Measurements from ENCODE around the gene MAP3K9. TPM values are rescaled to one million over a fixed set of nuclear protein-coding genes. Genes with fewer than 3 reads are reported as not detected.

Gene MAP3K9
- total RNA-seq, 1 donor from 2014 or later: 31.8 TPM

DNA sequence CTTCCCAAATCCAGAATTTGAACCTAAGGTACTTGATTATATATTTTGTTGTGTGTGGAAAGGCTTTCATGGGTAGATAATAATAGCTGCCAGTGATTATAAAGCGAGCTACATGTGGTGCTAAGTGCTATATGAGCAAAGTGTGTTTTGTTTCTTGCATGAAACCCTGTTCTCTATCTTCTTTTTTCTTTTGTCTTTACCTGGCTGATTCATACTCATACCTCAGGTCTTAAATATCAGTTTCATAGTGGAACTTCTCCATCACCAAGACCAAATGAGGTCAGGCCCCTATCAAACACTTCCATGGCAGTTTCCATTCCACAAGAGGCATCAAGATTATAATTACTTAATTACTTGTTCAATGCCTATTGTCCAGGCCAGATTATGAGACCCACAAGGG lies 6.9 kb downstream of the MAP3K9 start:
- DNase-seq (ENCODE audit: low spot score, unreplicated experiment): no peak
- Mint-ChIP-seq H3K9me3 (ENCODE audit: low read depth) (no peaks in the 10 kb centered on the region), H3K27ac (no peak overlapping the region), H3K36me3 (ENCODE audit: insufficient read depth) (peaks cover 16% of the 10 kb centered on the region), H3K27me3 (no peaks in the 10 kb centered on the region), H3K4me3 (ENCODE audit: low read depth) (no peak overlapping the region), H3K4me1 (ENCODE audit: low read depth) (peaks cover 14% of the 10 kb centered on the region)
- no peak for TF ChIP-seq CTCF (IDR thresholded peaks at IDR 0.05; ENCODE audit: unreplicated experiment)

GRCh38 chr14:70801836-70802235 lies 7.5 kb downstream of the MAP3K9 start:
- DNase-seq (ENCODE audit: low spot score, unreplicated experiment): no peak
- Mint-ChIP-seq H3K27ac (no peak overlapping the region), H3K9me3 (ENCODE audit: low read depth) (no peaks in the 10 kb centered on the region), H3K4me3 (ENCODE audit: low read depth) (no peak overlapping the region), H3K36me3 (ENCODE audit: insufficient read depth) (peaks cover 16% of the 10 kb centered on the region), H3K4me1 (ENCODE audit: low read depth) (peaks cover 13% of the 10 kb centered on the region), H3K27me3 (no peaks in the 10 kb centered on the region)
- no peak for TF ChIP-seq CTCF (IDR thresholded peaks at IDR 0.05; ENCODE audit: unreplicated experiment)

- peaks cover 2% of the 10 kb centered on the region for H3K4me1 Mint-ChIP-seq (ENCODE audit: low read depth)
- no peak for DNase-seq (ENCODE audit: low spot score, unreplicated experiment)
- no peak overlapping the region for H3K27ac Mint-ChIP-seq
- H3K27me3 Mint-ChIP-seq: no peaks in the 10 kb centered on the region
- TF ChIP-seq CTCF (IDR thresholded peaks at IDR 0.05; ENCODE audit: unreplicated experiment): no peak
- no peaks in the 10 kb centered on the region for H3K9me3 Mint-ChIP-seq (ENCODE audit: low read depth)
- peaks cover 18% of the 10 kb centered on the region for H3K36me3 Mint-ChIP-seq (ENCODE audit: insufficient read depth)
- H3K4me3 Mint-ChIP-seq (ENCODE audit: low read depth): no peak overlapping the region
These were observed 12.8 kb downstream of the MAP3K9 start for GRCh38 chr14:70796551-70796950.

DNA sequence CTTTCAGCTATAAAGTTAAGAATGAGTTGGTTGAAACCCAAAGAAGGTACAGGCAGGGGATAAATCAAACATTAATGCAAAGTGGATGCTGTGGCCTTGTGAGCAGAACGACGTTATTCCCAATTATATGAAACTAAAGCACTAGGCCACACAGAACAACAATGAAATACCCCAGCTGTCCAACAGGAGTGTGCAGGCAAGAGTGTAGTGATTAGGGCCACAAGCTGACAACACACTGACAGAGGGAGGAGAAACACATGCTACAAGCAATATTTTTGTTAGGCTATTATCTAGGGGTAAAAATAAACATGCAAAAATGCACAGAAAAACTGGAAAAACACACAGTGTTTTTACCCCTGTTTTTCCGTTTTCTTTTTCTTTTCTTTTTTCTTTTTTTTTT lies 15.0 kb downstream of the MAP3K9 start:
- Mint-ChIP-seq H3K4me1 (ENCODE audit: low read depth) (no peaks in the 10 kb centered on the region), H3K9me3 (ENCODE audit: low read depth) (no peaks in the 10 kb centered on the region), H3K4me3 (ENCODE audit: low read depth) (no peak overlapping the region), H3K27me3 (no peaks in the 10 kb centered on the region), H3K36me3 (ENCODE audit: insufficient read depth) (peaks cover 12% of the 10 kb centered on the region), H3K27ac (peak overlapping the region; percentile 41)
- no peak for TF ChIP-seq CTCF (IDR thresholded peaks at IDR 0.05; ENCODE audit: unreplicated experiment)
- DNase-seq (ENCODE audit: low spot score, unreplicated experiment): no peak

DNA sequence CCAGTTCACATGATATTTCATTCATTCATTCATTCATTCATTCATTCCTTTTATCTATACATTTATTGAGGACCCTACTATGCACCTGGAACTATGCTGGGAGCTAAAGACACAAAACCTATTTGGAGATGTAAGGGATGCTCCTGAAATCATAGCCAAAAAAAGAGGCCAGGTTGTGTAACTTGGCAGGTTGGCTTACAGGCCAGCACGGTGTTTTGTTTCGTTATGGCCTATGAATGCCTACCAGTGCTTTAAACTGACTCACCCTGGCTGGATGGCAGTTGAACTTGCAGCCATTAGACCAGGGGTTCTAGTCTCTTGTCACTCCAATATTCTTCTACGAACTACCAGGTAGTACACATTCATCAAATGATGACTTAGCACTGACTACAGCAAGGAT lies 15.7 kb downstream of the MAP3K9 start:
- Mint-ChIP-seq H3K27ac (peak overlapping the region; percentile 41), H3K4me1 (ENCODE audit: low read depth) (no peaks in the 10 kb centered on the region), H3K4me3 (ENCODE audit: low read depth) (no peak overlapping the region), H3K27me3 (no peaks in the 10 kb centered on the region), H3K36me3 (ENCODE audit: insufficient read depth) (peaks cover 12% of the 10 kb centered on the region), H3K9me3 (ENCODE audit: low read depth) (no peaks in the 10 kb centered on the region)
- no peak for TF ChIP-seq CTCF (IDR thresholded peaks at IDR 0.05; ENCODE audit: unreplicated experiment)
- no peak for DNase-seq (ENCODE audit: low spot score, unreplicated experiment)

Measured in progenitor cell of endocrine pancreas (in vitro differentiated cells).